Caco-2 (cell line): ENCODE measurements around the gene ADPRS. TPM values are rescaled to one million over a fixed set of nuclear protein-coding genes. Genes with fewer than 3 reads are reported as not detected.

ENCODE experiments used
- BruUV-seq: library from RNA; stranded (reverse); fragments of 400-500 nt; replicated peaks from 2 replicates; lab custom pipeline; 2021; lab: Mats Ljungman, UMichigan
- CTCF ChIA-PET: fragments of 300-600 bp; sonication (Branson Sonifier 250); formaldehyde crosslinking; loops from one replicate; lab custom pipeline; 2022; ENCODE audit warnings: antibody characterized with exemption; lab: Charles Lee
- POLR2A ChIA-PET: fragments of 300-600 bp; sonication (Branson Sonifier 250); formaldehyde crosslinking; loops from one replicate; lab custom pipeline; 2022; ENCODE audit warnings: antibody characterized with exemption; lab: Charles Lee
- DNase-seq, 2 experiments: peaks; one replicate each; pipeline versions ENCODE4 v3.0.0 to v3.0.0-alpha.2; 2020 to 2022
- H3K27me3 ChIP-seq: replicated peaks from 2 replicates; pipeline ENCODE4 v1.6.0; 2011; ENCODE audit warnings: low read length; ENCODE audit not compliant: control insufficient read depth, insufficient read depth
- H3K36me3 ChIP-seq: 2 replicates; pipeline ENCODE4 v1.5.1; 2011; ENCODE audit warnings: low read length; ENCODE audit not compliant: control insufficient read depth, insufficient read depth
- H3K4me1 ChIP-seq: fragments of 250-450 bp; sonication (Bioruptor Pico); 2 replicates; pipeline ENCODE4 v1.5.1; 2020; ENCODE audit warnings: mild to moderate bottlenecking
- H3K4me3 ChIP-seq: 2 replicates; pipeline ENCODE4 v1.5.1; 2011; ENCODE audit warnings: low read depth, mild to moderate bottlenecking, control low read depth, low read length
- H3K9me3 ChIP-seq: fragments of 250-450 bp; sonication (Bioruptor Pico); 2 replicates; pipeline ENCODE4 v1.5.1; 2020; ENCODE audit warnings: mild to moderate bottlenecking, moderate library complexity
- H3K27ac Mint-ChIP-seq: one replicate; pipeline ENCODE4 v1.8.0; 2022; ENCODE audit warnings: mixed read lengths; ENCODE audit not compliant: unreplicated experiment
- H3K27me3 Mint-ChIP-seq: one replicate; pipeline ENCODE4 v1.8.0; 2022; ENCODE audit warnings: mixed read lengths; ENCODE audit not compliant: insufficient read depth, unreplicated experiment
- H3K36me3 Mint-ChIP-seq: one replicate; pipeline ENCODE4 v1.8.0; 2022; ENCODE audit warnings: mild to moderate bottlenecking, mixed read lengths; ENCODE audit not compliant: insufficient read depth, unreplicated experiment
- H3K4me1 Mint-ChIP-seq: one replicate; pipeline ENCODE4 v1.8.0; 2022; ENCODE audit warnings: low read depth, mixed read lengths; ENCODE audit not compliant: unreplicated experiment
- H3K4me3 Mint-ChIP-seq: one replicate; pipeline ENCODE4 v1.8.0; 2022; ENCODE audit warnings: mild to moderate bottlenecking, moderate library complexity, mixed read lengths; ENCODE audit not compliant: unreplicated experiment
- H3K9me3 Mint-ChIP-seq: one replicate; pipeline ENCODE4 v1.8.0; 2022; ENCODE audit warnings: mixed read lengths; ENCODE audit not compliant: unreplicated experiment
- intact Hi-C: fragments of 100-400 bp; cut with micrococcal nuclease; formaldehyde crosslinking; loops from one replicate; pipeline ENCODE4 v1.10.0; 2022; ENCODE audit not compliant: unreplicated experiment
- total RNA-seq: library from RNA; stranded (reverse); gene quantifications from 2 replicates; pipeline ENCODE4 v1.2.3, GENCODE V29; 2022
- TF ChIP-seq, protein P1 (sequence below), 2 experiments: fragments of 200-600 bp in 1 of 2; IDR thresholded peaks; 1 replicate in 1 of 2; 2 replicates in 1 of 2; pipeline versions ENCODE4 v1.5.1 to v1.8.0; 2011 to 2022; ENCODE audit warnings: antibody characterized with exemption in 1 of 2, control low read depth in 1 of 2, inconsistent platforms in 1 of 2, low read depth in 1 of 2, low read length in 1 of 2, mild to moderate bottlenecking in 1 of 2, moderate library complexity in 1 of 2; ENCODE audit not compliant: insufficient read depth in 1 of 2, severe bottlenecking in 1 of 2, unreplicated experiment in 1 of 2

Gene ADPRS
- total RNA-seq, 1 experiment from 2014 or later, result 19.3 TPM

DNA sequence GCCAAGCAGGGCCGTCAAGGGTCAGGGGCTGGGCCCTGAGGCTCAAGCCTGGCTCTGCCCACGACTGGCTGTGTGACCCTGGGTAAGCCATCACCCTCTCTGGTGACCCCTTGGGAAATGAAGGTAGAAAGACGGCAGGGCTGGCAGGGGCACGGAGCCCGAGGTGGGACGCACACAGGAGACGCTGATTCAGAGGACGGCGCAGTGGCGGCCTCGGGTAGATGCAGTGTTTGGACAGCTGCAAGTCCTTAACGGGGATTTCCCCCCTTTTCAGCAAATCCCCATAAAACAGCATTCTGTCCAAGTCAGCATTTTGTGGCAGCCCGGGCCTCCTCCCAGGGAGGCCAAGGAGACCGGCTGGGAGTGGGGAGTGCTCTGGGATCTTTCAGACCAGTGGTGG is 19.6 kb downstream of the ADPRS start:
- intact Hi-C loops, result no loop called here
- no peak for DNase-seq
- BruUV-seq, result no TSS peak
- CTCF ChIA-PET, result no interaction called here
- Mint-ChIP-seq H3K27me3 (no peaks in the 10 kb centered on the region), H3K4me1 (no peaks in the 10 kb centered on the region), H3K27ac (no peak overlapping the region), H3K9me3 (no peaks in the 10 kb centered on the region), H3K4me3 (no peak overlapping the region), H3K36me3 (no peaks in the 10 kb centered on the region)
- no peaks in the 10 kb centered on the region for H3K4me1 ChIP-seq
- TF ChIP-seq, protein P1, sequence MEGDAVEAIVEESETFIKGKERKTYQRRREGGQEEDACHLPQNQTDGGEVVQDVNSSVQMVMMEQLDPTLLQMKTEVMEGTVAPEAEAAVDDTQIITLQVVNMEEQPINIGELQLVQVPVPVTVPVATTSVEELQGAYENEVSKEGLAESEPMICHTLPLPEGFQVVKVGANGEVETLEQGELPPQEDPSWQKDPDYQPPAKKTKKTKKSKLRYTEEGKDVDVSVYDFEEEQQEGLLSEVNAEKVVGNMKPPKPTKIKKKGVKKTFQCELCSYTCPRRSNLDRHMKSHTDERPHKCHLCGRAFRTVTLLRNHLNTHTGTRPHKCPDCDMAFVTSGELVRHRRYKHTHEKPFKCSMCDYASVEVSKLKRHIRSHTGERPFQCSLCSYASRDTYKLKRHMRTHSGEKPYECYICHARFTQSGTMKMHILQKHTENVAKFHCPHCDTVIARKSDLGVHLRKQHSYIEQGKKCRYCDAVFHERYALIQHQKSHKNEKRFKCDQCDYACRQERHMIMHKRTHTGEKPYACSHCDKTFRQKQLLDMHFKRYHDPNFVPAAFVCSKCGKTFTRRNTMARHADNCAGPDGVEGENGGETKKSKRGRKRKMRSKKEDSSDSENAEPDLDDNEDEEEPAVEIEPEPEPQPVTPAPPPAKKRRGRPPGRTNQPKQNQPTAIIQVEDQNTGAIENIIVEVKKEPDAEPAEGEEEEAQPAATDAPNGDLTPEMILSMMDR (IDR thresholded peaks at IDR 0.05; ENCODE audit: insufficient read depth in 1 of 2, low read depth in 1 of 2, low read length in 1 of 2, severe bottlenecking in 1 of 2, unreplicated experiment in 1 of 2), result no peak
- no peaks in the 10 kb centered on the region for H3K27me3 ChIP-seq
- POLR2A ChIA-PET, result no interaction called here
- H3K36me3 ChIP-seq, result no peaks in the 10 kb centered on the region
- H3K4me3 ChIP-seq, result no peak overlapping the region
- H3K9me3 ChIP-seq, result no peaks in the 10 kb centered on the region

DNA sequence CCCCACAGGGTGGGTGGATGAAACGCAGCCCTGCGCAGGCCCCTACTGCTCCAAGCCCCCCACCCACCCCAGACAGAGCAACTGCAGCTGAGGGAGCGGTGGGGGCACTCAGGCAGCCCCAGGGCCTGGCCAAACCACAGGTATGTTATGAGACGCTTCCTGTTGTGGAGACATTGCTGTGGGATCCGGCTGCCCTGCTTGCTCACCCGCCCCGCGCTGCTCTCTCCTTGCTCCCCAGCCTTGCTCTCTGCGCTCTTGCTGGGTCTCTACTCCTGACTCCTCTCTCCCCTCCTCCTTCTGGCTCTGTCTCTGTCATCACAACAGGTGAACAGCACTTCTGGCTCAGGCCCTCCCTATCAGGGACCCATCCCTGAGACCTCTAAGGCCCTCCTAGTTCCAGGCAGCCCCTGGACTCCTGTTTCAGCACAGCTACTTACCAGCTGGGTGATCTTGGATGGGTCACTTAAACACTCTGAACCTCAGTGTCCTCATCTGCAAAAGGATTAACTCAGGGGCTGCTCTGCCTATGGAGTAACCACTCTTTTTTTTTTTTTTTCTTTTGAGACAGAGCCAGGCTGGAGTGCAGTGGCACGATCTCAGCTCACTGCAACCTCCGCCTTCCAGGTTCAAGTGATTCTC is 20.5 kb downstream of the ADPRS start:
- H3K9me3 Mint-ChIP-seq, result no peaks in the 10 kb centered on the region
- Histone ChIP-seq H3K4me3 (no peak overlapping the region), H3K4me1 (no peaks in the 10 kb centered on the region), H3K36me3 (no peaks in the 10 kb centered on the region), H3K9me3 (no peaks in the 10 kb centered on the region), H3K27me3 (no peaks in the 10 kb centered on the region)
- H3K4me3 Mint-ChIP-seq, result no peak overlapping the region
- no peak for DNase-seq
- no peaks in the 10 kb centered on the region for H3K27me3 Mint-ChIP-seq
- ChIA-PET POLR2A (no interaction called here), CTCF (no interaction called here)
- no peak overlapping the region for H3K27ac Mint-ChIP-seq
- H3K36me3 Mint-ChIP-seq, result no peaks in the 10 kb centered on the region
- intact Hi-C loops, result no loop called here
- BruUV-seq, result no TSS peak
- H3K4me1 Mint-ChIP-seq, result no peaks in the 10 kb centered on the region
- TF ChIP-seq, protein P1 (IDR thresholded peaks at IDR 0.05; ENCODE audit: insufficient read depth in 1 of 2, low read depth in 1 of 2, low read length in 1 of 2, severe bottlenecking in 1 of 2, unreplicated experiment in 1 of 2), result no peak

DNA sequence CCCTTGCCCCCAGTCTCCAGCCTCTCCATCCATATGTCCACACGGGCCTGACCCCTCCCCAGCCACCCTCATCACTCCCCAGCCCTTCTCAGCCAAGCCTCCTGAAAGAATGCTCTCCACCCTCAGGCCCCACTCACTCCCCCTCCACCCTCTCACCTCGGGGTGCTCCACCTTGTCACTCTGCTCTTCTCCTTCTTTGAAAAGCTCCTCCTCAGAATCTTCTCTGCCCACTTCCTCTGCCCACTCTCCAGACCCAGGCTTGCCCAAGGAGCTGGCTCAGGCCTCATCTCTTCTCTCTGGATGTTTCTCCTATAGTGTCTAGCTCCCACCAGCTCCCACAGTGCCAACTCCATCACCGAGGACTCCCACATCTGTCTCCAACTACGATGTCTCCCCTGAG is 22.5 kb downstream of the ADPRS start:
- H3K27ac Mint-ChIP-seq, result no peak overlapping the region

More for the DNA sequence above, 22.5 kb downstream of the ADPRS start:
- BruUV-seq, result no TSS peak
- Histone ChIP-seq H3K4me3 (no peak overlapping the region), H3K9me3 (no peaks in the 10 kb centered on the region), H3K27me3 (no peaks in the 10 kb centered on the region), H3K4me1 (no peaks in the 10 kb centered on the region), H3K36me3 (no peaks in the 10 kb centered on the region)
- H3K36me3 Mint-ChIP-seq, result no peaks in the 10 kb centered on the region
- no peaks in the 10 kb centered on the region for H3K4me1 Mint-ChIP-seq
- no peak overlapping the region for H3K4me3 Mint-ChIP-seq
- ChIA-PET CTCF (no interaction called here), POLR2A (interaction anchor here (0.7 kb wide), 1 partner anchor 25 kb away, joined by 5 read pairs; no protein-coding TSS in a partner anchor)
- DNase-seq, result no peak
- no peaks in the 10 kb centered on the region for H3K27me3 Mint-ChIP-seq
- TF ChIP-seq, protein P1 (IDR thresholded peaks at IDR 0.05; ENCODE audit: insufficient read depth in 1 of 2, low read depth in 1 of 2, low read length in 1 of 2, severe bottlenecking in 1 of 2, unreplicated experiment in 1 of 2), result no peak
- no peaks in the 10 kb centered on the region for H3K9me3 Mint-ChIP-seq
- intact Hi-C loops, result no loop called here
